IMR-90 (cell line): Measurements from ENCODE around the gene FKBP7. TPM values are rescaled to one million over a fixed set of nuclear protein-coding genes. Genes with fewer than 3 reads are reported as not detected.

Source experiments
- ATAC-seq: fragments of 200-7000 bp; cut with Tn5 transposase; 2 replicates; pipeline ENCODE4 v1.9.1; 2020; ENCODE audit warnings: low read depth, mild to moderate bottlenecking, moderate library complexity
- BruUV-seq: library from RNA; stranded (reverse); fragments of 400-500 nt; replicated peaks from 2 replicates; lab custom pipeline; 2021; lab: Mats Ljungman, UMichigan
- CTCF ChIA-PET: fragments of 300-600 bp; formaldehyde crosslinking; extraction: SDS; loops from one replicate; lab custom pipeline; 2021; ENCODE audit warnings: antibody characterized with exemption; lab: Yijun Ruan, JAX
- POLR2A ChIA-PET: fragments of 300-600 bp; sonication (Branson Sonifier 250); formaldehyde crosslinking; loops from one replicate; lab custom pipeline; 2022; ENCODE audit warnings: antibody characterized with exemption; ENCODE audit not compliant: unreplicated experiment; lab: Charles Lee
- DNase-seq: peaks from one replicate; pipeline ENCODE4 v3.0.0; 2013
- H2AFZ ChIP-seq: replicated peaks from 2 replicates; pipeline ENCODE3; 2013; ENCODE audit warnings: low read length, mild to moderate bottlenecking; ENCODE audit not compliant: poor library complexity
- H2AK5ac ChIP-seq: 2 replicates; pipeline ENCODE4 v1.6.1; 2013; ENCODE audit warnings: low read depth, low read length, inconsistent platforms
- H2AK9ac ChIP-seq: replicated peaks from 2 replicates; pipeline ENCODE3; 2013; ENCODE audit warnings: mild to moderate bottlenecking, low read depth, low read length, moderate library complexity; ENCODE audit not compliant: poor library complexity
- H2BK120ac ChIP-seq: 2 replicates; pipeline ENCODE4 v1.6.1; 2013; ENCODE audit warnings: low read depth, low read length, inconsistent platforms
- H2BK15ac ChIP-seq: 3 replicates; pipeline ENCODE4 v1.6.1; 2013; ENCODE audit warnings: low read depth, low read length, inconsistent platforms
- H2BK20ac ChIP-seq: 2 replicates; pipeline ENCODE4 v1.6.1; 2013; ENCODE audit warnings: low read depth, mild to moderate bottlenecking, inconsistent platforms, low read length, moderate library complexity
- H2BK5ac ChIP-seq: 2 replicates; pipeline ENCODE4 v1.6.1; 2013; ENCODE audit warnings: mild to moderate bottlenecking, low read depth, low read length, inconsistent platforms; ENCODE audit not compliant: poor library complexity, severe bottlenecking
- H3K14ac ChIP-seq: replicated peaks from 2 replicates; pipeline ENCODE4 v1.6.1; 2013; ENCODE audit warnings: low read depth, low read length, inconsistent platforms
- H3K18ac ChIP-seq: 2 replicates; pipeline ENCODE4 v1.6.1; 2013; ENCODE audit warnings: low read depth, low read length, control low read depth
- H3K23ac ChIP-seq: 2 replicates; pipeline ENCODE4 v1.6.1; 2013; ENCODE audit warnings: low read depth, low read length, inconsistent platforms
- H3K27ac ChIP-seq: 2 replicates; pipeline ENCODE4 v1.5.1; 2013; ENCODE audit warnings: mild to moderate bottlenecking, control low read depth, low read length; ENCODE audit not compliant: insufficient read depth
- H3K27me3 ChIP-seq: 2 replicates; pipeline ENCODE4 v1.6.1; 2013; ENCODE audit warnings: low read length; ENCODE audit not compliant: control insufficient read depth, insufficient read depth
- H3K36me3 ChIP-seq: 2 replicates; pipeline ENCODE4 v1.6.1; 2013; ENCODE audit warnings: low read length, mixed read lengths; ENCODE audit not compliant: control insufficient read depth, insufficient read depth
- H3K4ac ChIP-seq: 2 replicates; pipeline ENCODE4 v1.6.1; 2013; ENCODE audit warnings: low read depth, low read length, inconsistent platforms
- H3K4me1 ChIP-seq: 2 replicates; pipeline ENCODE4 v1.6.1; 2013; ENCODE audit warnings: low read length, mixed read lengths; ENCODE audit not compliant: control insufficient read depth, insufficient read depth
- H3K4me2 ChIP-seq: 2 replicates; pipeline ENCODE4 v1.6.1; 2013; ENCODE audit warnings: low read depth, mild to moderate bottlenecking, control low read depth, low read length, moderate library complexity
- H3K4me3 ChIP-seq: 2 replicates; pipeline ENCODE4 v1.5.1; 2013; ENCODE audit warnings: low read depth, mild to moderate bottlenecking, control low read depth, low read length, moderate library complexity; ENCODE audit not compliant: insufficient read depth
- H3K56ac ChIP-seq: 2 replicates; pipeline ENCODE4 v1.6.1; 2013; ENCODE audit warnings: low read length, inconsistent platforms; ENCODE audit not compliant: insufficient read depth; ENCODE audit errors: extremely low read depth
- H3K79me1 ChIP-seq, 2 experiments: 2 replicates each; pipeline ENCODE4 v1.6.1; 2013; ENCODE audit warnings: low read length in 2 of 2, inconsistent platforms in 1 of 2, low read depth in 1 of 2
- H3K9ac ChIP-seq: 2 replicates; pipeline ENCODE4 v1.6.1; 2013; ENCODE audit warnings: low read depth, low read length, control low read depth
- H3K9me1 ChIP-seq: 2 replicates; pipeline ENCODE4 v1.6.1; 2013; ENCODE audit warnings: low read length, inconsistent platforms; ENCODE audit not compliant: insufficient read depth
- H3K9me3 ChIP-seq: 2 replicates; pipeline ENCODE4 v1.6.1; 2013; ENCODE audit warnings: low read length; ENCODE audit not compliant: control insufficient read depth, insufficient read depth
- H4K20me1 ChIP-seq: 2 replicates; pipeline ENCODE4 v1.6.1; 2013; ENCODE audit warnings: low read length, inconsistent platforms; ENCODE audit not compliant: insufficient read depth
- H4K5ac ChIP-seq: 2 replicates; pipeline ENCODE4 v1.6.1; 2013; ENCODE audit warnings: mild to moderate bottlenecking, low read depth, low read length, control low read depth
- H4K8ac ChIP-seq, 2 experiments: 2 replicates each; pipeline ENCODE4 v1.6.1; 2013; ENCODE audit warnings: low read depth in 2 of 2, low read length in 2 of 2, control low read depth in 1 of 2, inconsistent platforms in 1 of 2
- H4K91ac ChIP-seq: 2 replicates; pipeline ENCODE4 v1.6.1; 2013; ENCODE audit warnings: low read depth, low read length, inconsistent platforms; ENCODE audit not compliant: insufficient read depth
- BHLHE40 ChIP-seq: fragments of 150-350 bp; IDR thresholded peaks from 2 replicates; pipeline ENCODE4 v1.6.1; 2016; ENCODE audit warnings: mild to moderate bottlenecking, low read depth, low read length
- CEBPB ChIP-seq: IDR thresholded peaks from 2 replicates; pipeline ENCODE4 v1.6.1; 2012; ENCODE audit warnings: low read depth, low read length, improper control_type of control experiment
- MAFK ChIP-seq: IDR thresholded peaks from 2 replicates; pipeline ENCODE4 v1.6.1; 2012; ENCODE audit warnings: low read depth, low read length, improper control_type of control experiment
- USF2 ChIP-seq: fragments of 150-350 bp; IDR thresholded peaks from 2 replicates; pipeline ENCODE4 v1.6.1; 2017; ENCODE audit warnings: mild to moderate bottlenecking, antibody characterized with exemption, low read length, low read depth
- WGBS, 2 experiments: methylation state at CpG; one replicate each; pipeline versions ENCODE4 v1.1.5 to v1.1.7; 2013; ENCODE audit warnings: missing lambda C conversion rate in 2 of 2; ENCODE audit not compliant: insufficient read length in 1 of 2; ENCODE audit errors: extremely low coverage in 2 of 2; 5-methylcytosine and 5-hydroxymethylcytosine counted together
- dilution Hi-C: fragments of 300-500 bp; cut with HindIII; formaldehyde crosslinking; loops from one replicate; pipeline ENCODE4 v1.14.3; 2018; ENCODE audit warnings: low sequenced_read_pairs; ENCODE audit not compliant: unreplicated experiment
- in situ Hi-C: fragments of 300-500 bp; cut with MboI; formaldehyde crosslinking; loops from 3 replicates; pipeline ENCODE4 v1.14.3; 2019; ENCODE audit warnings: low sequenced_read_pairs, inconsistent platforms, mixed read lengths
- intact Hi-C: fragments of 100-400 bp; cut with micrococcal nuclease; formaldehyde crosslinking; loops from 2 replicates; pipeline ENCODE4 v1.10.0; 2022
- polyA plus RNA-seq, 3 experiments: library from polyadenylated mRNA; depleted of rRNA; stranded (reverse); fragments of >200 nt; gene quantifications; 2 replicates each; pipeline ENCODE4 v1.2.3, GENCODE V29; 2012; ENCODE audit warnings: low replicate concordance in 1 of 3
- total RNA-seq: library from RNA; depleted of rRNA; stranded (reverse); fragments of >200 nt; gene quantifications from 2 replicates; pipeline ENCODE4 v1.2.3, GENCODE V29; 2012

Gene FKBP7
- total and polyA plus RNA-seq, 2 of the 4 experiments (the other 2 are of a cell fraction), result 32.6 to 51.0 TPM

GRCh38 chr2:178427458-178427857 is 50.9 kb downstream of the FKBP7 start:
- Histone ChIP-seq H3K23ac (no peak overlapping the region), H3K36me3 (peaks cover 12% of the 10 kb centered on the region), H4K8ac (no peak overlapping the region), H3K9me3 (peaks cover 2% of the 10 kb centered on the region; the same call in 1 of the 2 replicates), H3K4me1 (no peaks in the 10 kb centered on the region), H4K91ac (no peak overlapping the region), H3K27me3 (no peaks in the 10 kb centered on the region), H2AK5ac (no peak overlapping the region), H3K4me3 (no peak overlapping the region), H3K56ac (no peak overlapping the region), H3K27ac (no peak overlapping the region), H3K14ac (no peak overlapping the region), H3K18ac (no peak overlapping the region), H3K9ac (no peak overlapping the region), H2AFZ (no peak overlapping the region), H3K4me2 (no peak overlapping the region), H4K20me1 (no peaks in the 10 kb centered on the region), H3K79me1 (peaks cover 7 to 21% of the 10 kb centered on the region in 2 experiments), H2BK20ac (no peak overlapping the region), H3K4ac (no peak overlapping the region), H4K5ac (no peak overlapping the region), H2BK5ac (no peak overlapping the region), H2BK15ac (no peak overlapping the region), H2BK120ac (no peak overlapping the region), H3K9me1 (peaks cover 11% of the 10 kb centered on the region; the same call in 1 of the 2 replicates), H2AK9ac (no peak overlapping the region)
- ATAC-seq (no peak), DNase-seq (no peak)
- ChIA-PET CTCF (no interaction called here), POLR2A (no interaction called here)
- WGBS, 2 experiments, result no CpG with 5 or more reads among the region's 2 CpGs
- intact Hi-C loops, result no loop called here
- in situ Hi-C loops, result no loop called here
- dilution Hi-C loops, result no loop called here
- TF ChIP-seq CEBPB, result peak; percentile 46; the same call in 1 of the 2 replicates
- TF ChIP-seq MAFK, result no peak
- no peak for TF ChIP-seq BHLHE40
- TF ChIP-seq USF2, result no peak
- BruUV-seq, result no TSS peak
